ENCODE results near the gene TMEM140. TPM values are rescaled to one million over a fixed set of nuclear protein-coding genes. Genes with fewer than 3 reads are reported as not detected.

The TMEM140 gene
- total RNA-seq, result 4.2 and 22.3 TPM in 2 replicates

DNA sequence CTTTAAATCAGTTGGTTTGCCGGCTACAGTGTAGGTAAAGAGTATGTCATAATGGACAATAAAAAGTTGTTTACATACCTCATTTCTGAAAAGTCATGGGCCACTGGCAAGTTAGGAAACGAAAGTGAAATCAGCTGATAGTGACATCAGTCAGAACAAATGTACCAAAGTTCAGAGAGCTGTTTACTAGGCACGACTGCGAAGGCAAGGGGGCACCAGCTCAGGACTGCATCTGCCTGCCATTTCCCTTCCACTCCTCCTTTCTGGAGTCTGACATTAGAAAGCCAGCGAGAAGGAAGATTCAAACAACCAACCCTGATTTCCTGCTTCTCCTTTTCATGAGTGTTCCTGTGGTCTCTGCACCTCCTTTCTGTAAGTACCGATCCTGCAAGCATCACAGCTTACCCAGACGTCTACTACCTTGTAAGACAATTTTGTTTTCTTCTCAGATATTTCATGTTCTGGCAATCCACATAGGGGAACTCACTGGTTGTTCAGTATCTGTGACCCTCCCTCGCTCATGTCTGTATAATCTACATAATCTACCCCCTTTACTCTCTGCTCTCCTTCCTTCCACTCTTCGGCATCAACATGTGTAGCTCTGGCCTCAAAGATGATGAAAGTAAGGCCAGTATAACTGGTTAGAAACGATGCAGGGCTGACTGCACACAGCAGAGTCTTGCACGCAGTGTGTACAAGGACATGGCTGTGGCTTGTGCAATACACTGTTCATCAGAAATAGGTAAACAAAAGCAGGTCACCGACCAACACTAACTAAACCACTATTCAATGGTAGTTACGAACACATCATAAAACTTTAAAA lies at the start of gene TMEM140:
Gene TMEM140 (plus strand): TSS at position 174 of the 823 bp plus-strand sequence. CDS start 16,370 bp downstream, outside the sequence.

DNA sequence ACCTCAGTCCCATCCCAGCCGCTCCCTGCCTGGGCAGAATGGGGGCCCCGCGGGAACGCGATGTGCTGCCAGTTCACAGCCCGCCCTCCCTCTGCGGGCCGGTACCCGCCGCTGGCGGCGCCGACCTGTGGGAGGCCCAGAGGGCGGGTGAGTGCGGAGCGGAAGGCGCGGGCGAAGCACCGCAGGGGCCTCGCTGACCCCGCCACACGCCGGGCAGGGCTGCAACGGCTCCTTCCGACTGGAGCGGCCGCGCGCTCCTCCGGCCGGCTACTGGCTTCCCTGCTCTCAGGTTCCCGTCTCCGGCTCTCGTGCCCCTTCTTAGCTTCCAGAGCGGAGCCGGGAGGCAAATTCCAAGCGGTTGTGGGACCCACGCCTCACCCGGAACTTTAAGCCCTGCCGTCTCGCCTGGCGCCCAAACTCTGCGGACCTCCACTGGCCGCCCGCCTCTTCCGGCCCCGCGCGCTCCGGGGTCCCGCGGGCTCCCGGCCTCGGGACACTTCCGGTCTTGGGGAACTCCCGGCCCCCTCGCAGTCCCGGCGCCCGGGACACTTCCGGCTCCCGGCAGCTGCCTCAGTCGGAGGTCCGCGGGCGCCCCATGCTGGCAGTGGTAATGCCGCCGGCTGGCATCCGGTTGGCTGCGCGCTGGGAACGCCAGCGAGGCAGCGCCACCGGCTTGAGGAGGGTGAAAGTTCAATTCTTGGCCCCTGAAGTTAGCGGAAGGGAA lies 22.6 kb downstream of the TMEM140 start, which contains the start of gene CYREN:
Gene CYREN (minus strand): TSS at position 434 of the 724 bp plus-strand sequence. CDS start 1,785 bp downstream, outside the sequence.

DNA sequence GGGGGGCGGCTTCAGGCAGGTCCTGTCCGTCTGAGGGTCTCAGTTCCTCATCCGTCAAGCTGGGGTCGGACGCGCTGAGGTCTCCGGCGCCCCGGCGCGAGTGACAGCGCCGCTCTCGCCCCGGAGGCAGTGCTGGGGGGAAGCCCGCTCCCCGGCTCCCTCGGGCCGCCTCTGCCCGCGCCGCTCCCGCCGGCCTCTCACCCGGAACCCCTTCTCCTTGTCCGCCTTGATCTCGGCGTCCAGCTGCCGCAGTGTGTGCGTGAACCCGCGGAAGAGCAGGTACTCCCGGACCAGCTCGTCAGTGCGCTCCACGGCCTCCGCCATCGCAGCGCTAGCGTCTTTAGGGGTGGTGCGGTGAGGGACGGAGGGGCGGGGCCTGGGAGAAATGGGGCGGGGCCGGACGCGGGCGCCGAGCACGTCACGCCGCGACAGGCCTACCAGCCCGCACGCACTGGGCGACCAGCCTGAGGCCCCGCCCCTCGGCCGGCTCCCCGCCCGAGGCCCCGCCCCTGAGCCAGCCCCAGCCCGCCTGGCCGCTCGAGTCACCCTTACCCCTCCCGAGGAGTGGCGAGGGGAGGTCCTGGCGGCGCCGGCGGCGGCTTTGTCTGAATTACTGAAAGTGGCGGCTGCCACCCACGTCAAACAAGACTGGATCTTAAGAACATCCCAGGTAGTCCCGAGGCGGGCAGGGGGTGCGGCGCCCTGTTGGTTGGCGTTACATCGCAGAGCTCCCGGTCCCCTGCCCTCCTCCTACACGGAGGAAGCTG lies 63.5 kb downstream of the TMEM140 start, which contains the start of gene WDR91:
Gene WDR91 (minus strand): TSS at position 348 of the 767 bp plus-strand sequence. CDS start 24 bp downstream, at position 324.

Other genes starting within 250 kb of the TMEM140 start
- gene AGBL3, start 161.6 kb upstream of the TMEM140 start, total RNA-seq, result 0.97 and 1.2 TPM in 2 replicates
- 20.1 and 22.1 TPM in 2 replicates for gene CYREN, start 22.6 kb downstream of the TMEM140 start, total RNA-seq
- gene WDR91, start 63.5 kb downstream of the TMEM140 start, total RNA-seq, result 1.9 and 2.7 TPM in 2 replicates
- not detected in 2 replicates for gene STRA8, start 85.8 kb downstream of the TMEM140 start, total RNA-seq

All from epithelial cell of umbilical artery (primary cell).